SU-DHL-6 (cell line): ENCODE measurements around the gene SUGCT.

Source experiments
- H2AFZ ChIP-seq: fragments of 200-600 bp; sonication (generic); 2 replicates; pipeline ENCODE4 v1.6.1; 2014; ENCODE audit warnings: low read depth, mild to moderate bottlenecking, moderate library complexity, mixed read lengths, antibody characterized with exemption, low read length; ENCODE audit not compliant: severe bottlenecking
- H3F3A ChIP-seq: fragments of 200-600 bp; shearing (Covaris generic); 2 replicates; pipeline ENCODE4 v1.6.0; 2016; ENCODE audit warnings: antibody characterized with exemption, mild to moderate bottlenecking; ENCODE audit not compliant: insufficient read depth
- H3K27ac ChIP-seq: fragments of 200-600 bp; sonication (generic); 2 replicates; pipeline ENCODE4 v1.5.1; 2016; ENCODE audit warnings: low read depth, mild to moderate bottlenecking, low read length, moderate library complexity, mixed read lengths
- H3K27me3 ChIP-seq: fragments of 200-600 bp; sonication (generic), shearing (Covaris generic); 2 replicates; pipeline ENCODE4 v1.6.0; 2014; ENCODE audit warnings: mild to moderate bottlenecking, low read length
- H3K36me3 ChIP-seq: fragments of 200-600 bp; sonication (generic); 2 replicates; pipeline ENCODE4 v1.6.1; 2014; ENCODE audit warnings: mild to moderate bottlenecking, low read length, mixed read lengths
- H3K4me2 ChIP-seq: fragments of 300-600, 200-600 bp; shearing (Covaris generic), sonication (generic); 2 replicates; pipeline ENCODE4 v1.6.0; 2014; ENCODE audit warnings: low read length, low read depth, mild to moderate bottlenecking; ENCODE audit not compliant: poor library complexity, severe bottlenecking
- H3K4me3 ChIP-seq: fragments of 200-600 bp; sonication (generic); 2 replicates; pipeline ENCODE4 v1.5.1; 2014; ENCODE audit warnings: antibody characterized with exemption, low read length, mild to moderate bottlenecking, mixed read lengths; ENCODE audit not compliant: insufficient read depth, poor library complexity, severe bottlenecking
- H3K79me2 ChIP-seq: fragments of 200-600 bp; sonication (generic); 2 replicates; pipeline ENCODE4 v1.6.1; 2014; ENCODE audit warnings: mild to moderate bottlenecking, low read length, moderate library complexity; ENCODE audit not compliant: insufficient read depth
- H3K9ac ChIP-seq: fragments of 200-600 bp; sonication (generic); 2 replicates; pipeline ENCODE4 v1.7.0; 2014; ENCODE audit warnings: mild to moderate bottlenecking, low read length
- H3K9me2 ChIP-seq: fragments of 200-600 bp; sonication (generic); replicated peaks from 2 replicates; pipeline ENCODE4 v1.6.1; 2014; ENCODE audit warnings: low read length; ENCODE audit not compliant: insufficient read depth
- H3K9me3 ChIP-seq: fragments of 200-600 bp; sonication (generic); 2 replicates; pipeline ENCODE4 v1.6.1; 2014; ENCODE audit warnings: low read length, mixed read lengths; ENCODE audit not compliant: insufficient read depth
- H4K20me1 ChIP-seq: fragments of 200-600 bp; sonication (generic); 2 replicates; pipeline ENCODE4 v1.6.1; 2014; ENCODE audit warnings: low read depth, mild to moderate bottlenecking, antibody characterized with exemption, low read length, moderate library complexity, mixed read lengths
- CTCF ChIP-seq: fragments of 200-600 bp; sonication (generic); IDR thresholded peaks from one replicate; pipeline ENCODE4 v1.5.1; 2017; ENCODE audit warnings: antibody characterized with exemption, mild to moderate bottlenecking, low read length, moderate library complexity; ENCODE audit not compliant: insufficient read depth, poor library complexity, severe bottlenecking
- EZH2phosphoT487 ChIP-seq: fragments of 200-600 bp; sonication (generic), shearing (Covaris generic); conservative IDR thresholded peaks from 2 replicates; pipeline ENCODE4 v1.6.1; 2018; ENCODE audit warnings: mild to moderate bottlenecking, antibody characterized with exemption, low read length, moderate library complexity, mixed read lengths

Gene SUGCT

GRCh38 chr7:40763319-40764287, 628.8 kb downstream of the SUGCT start:
- Histone ChIP-seq H3F3A (no peaks in the 10 kb centered on the region; the same call in 1 of the 2 replicates), H4K20me1 (no peaks in the 10 kb centered on the region), H3K36me3 (no peaks in the 10 kb centered on the region), H3K27me3 (no peaks in the 10 kb centered on the region), H3K4me3 (no peak overlapping the region), H3K9me3 (no peaks in the 10 kb centered on the region), H3K9ac (peak overlapping the region; percentile 27), H3K9me2 (no peaks in the 10 kb centered on the region), H2AFZ (peak overlapping the region; percentile 74), H3K79me2 (no peaks in the 10 kb centered on the region), H3K4me2 (peak overlapping the region; percentile 58), H3K27ac (peak overlapping the region; percentile 36)
- TF ChIP-seq EZH2phosphoT487 (no peak), CTCF (peak; percentile 31)

GRCh38 chr7:40765639-40766038, 630.8 kb downstream of the SUGCT start:
- H3K9ac ChIP-seq = peak overlapping the region; percentile 27

GRCh38 chr7:40772096-40772495, 637.3 kb downstream of the SUGCT start:
- Histone ChIP-seq H3K9ac (no peak overlapping the region), H3F3A (no peaks in the 10 kb centered on the region), H3K27me3 (no peaks in the 10 kb centered on the region), H3K4me3 (no peak overlapping the region), H3K9me3 (no peaks in the 10 kb centered on the region), H3K27ac (no peak overlapping the region), H3K36me3 (no peaks in the 10 kb centered on the region), H3K9me2 (no peaks in the 10 kb centered on the region), H4K20me1 (no peaks in the 10 kb centered on the region), H2AFZ (no peak overlapping the region), H3K4me2 (no peak overlapping the region), H3K79me2 (no peaks in the 10 kb centered on the region)
- TF ChIP-seq CTCF = no peak
- no peak for TF ChIP-seq EZH2phosphoT487

More at GRCh38 chr7:40765639-40766038, 630.8 kb downstream of the SUGCT start:
- Histone ChIP-seq H3F3A (no peaks in the 10 kb centered on the region; the same call in 1 of the 2 replicates), H3K9me2 (no peaks in the 10 kb centered on the region), H3K9me3 (no peaks in the 10 kb centered on the region), H4K20me1 (no peaks in the 10 kb centered on the region), H3K27ac (peak overlapping the region; percentile 53), H3K27me3 (no peaks in the 10 kb centered on the region), H3K36me3 (no peaks in the 10 kb centered on the region), H3K4me3 (peak overlapping the region; percentile 17), H3K79me2 (no peaks in the 10 kb centered on the region), H2AFZ (peak overlapping the region; percentile 49), H3K4me2 (peak overlapping the region; percentile 58)
- TF ChIP-seq EZH2phosphoT487 = no peak
- no peak for TF ChIP-seq CTCF
